SK-N-MC (cell line): ENCODE data around the gene TSPOAP1.

ENCODE experiments used
- EZH2 ChIP-seq: fragments of 200-600 bp; sonication (generic); IDR thresholded peaks from one replicate; pipeline ENCODE4 v1.6.1; 2017; ENCODE audit warnings: antibody characterized with exemption
- FOXP2 ChIP-seq: optimal IDR thresholded peaks from 2 replicates; pipeline ENCODE3; 2011; ENCODE audit warnings: mild to moderate bottlenecking, moderate library complexity; ENCODE audit not compliant: insufficient read depth; ENCODE audit errors: extremely low read length, control extremely low read depth
- POLR2AphosphoS5 ChIP-seq: IDR thresholded peaks from 2 replicates; pipeline ENCODE4 v1.6.1; 2012; ENCODE audit warnings: mild to moderate bottlenecking, low read depth, low read length, borderline replicate concordance

DNA sequence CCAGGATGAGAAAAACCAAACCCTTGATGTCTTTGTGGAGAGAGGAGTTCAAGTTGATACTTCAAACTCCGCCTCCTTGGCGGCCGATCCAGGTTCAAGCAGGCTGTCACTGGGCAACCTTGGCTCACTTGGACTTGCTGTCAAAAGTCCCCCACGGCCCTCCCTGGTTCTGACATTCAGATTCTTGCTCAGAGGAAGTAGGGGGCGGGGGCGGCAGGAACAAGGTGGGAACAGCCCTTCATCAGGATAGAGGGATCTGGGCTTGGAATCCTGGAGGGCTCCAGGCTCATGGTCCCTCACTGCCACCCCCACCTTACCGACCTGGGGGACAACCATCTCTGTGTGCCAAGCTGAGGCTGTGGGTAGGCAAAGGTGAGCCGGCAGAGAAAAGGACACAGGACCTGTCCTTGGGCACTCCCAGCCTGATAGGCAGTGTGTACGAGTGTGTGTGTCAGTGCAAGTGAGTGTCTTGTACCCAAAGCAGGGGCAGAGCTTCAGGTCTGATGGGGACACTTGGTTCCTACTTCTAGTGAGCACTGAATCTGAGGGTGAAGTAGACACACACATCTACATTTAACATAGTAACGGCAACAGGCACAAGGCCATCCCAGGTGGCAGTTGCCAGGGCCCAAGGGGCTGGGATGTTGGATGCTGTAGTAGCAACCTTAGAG, 6.6 kb upstream of the TSPOAP1 start:
- TF ChIP-seq POLR2AphosphoS5 (no peak), EZH2 (no peak), FOXP2 (no peak)
